Renal cortical epithelial cell (primary cell): ENCODE results near the gene DENND5A. TPM values are rescaled to one million over a fixed set of nuclear protein-coding genes. Genes with fewer than 3 reads are reported as not detected.
"Not testable (repeated sequence)": the region's sequence is repeated elsewhere in the genome, so short reads cannot be mapped to it uniquely, and the experiment has no call there.

Experiments
- DNase-seq: peaks from one replicate; pipeline ENCODE4 v3.0.0-alpha.2; 2011; ENCODE audit warnings: low read depth
- total RNA-seq: library from RNA; depleted of rRNA; stranded (reverse); fragments of >200 nt; gene quantifications from 2 replicates; pipeline ENCODE4 v1.2.3, GENCODE V29; 2014

Gene DENND5A
- total RNA-seq, 1 donor from 2014 or later: 216 TPM

- peak; percentile 96 for DNase-seq
Observed at GRCh38 chr11:9138612-9139579, 126.3 kb downstream of the DENND5A start.

- DNase-seq: no peak
Observed at GRCh38 chr11:9138133-9138453, 127.1 kb downstream of the DENND5A start.

DNA sequence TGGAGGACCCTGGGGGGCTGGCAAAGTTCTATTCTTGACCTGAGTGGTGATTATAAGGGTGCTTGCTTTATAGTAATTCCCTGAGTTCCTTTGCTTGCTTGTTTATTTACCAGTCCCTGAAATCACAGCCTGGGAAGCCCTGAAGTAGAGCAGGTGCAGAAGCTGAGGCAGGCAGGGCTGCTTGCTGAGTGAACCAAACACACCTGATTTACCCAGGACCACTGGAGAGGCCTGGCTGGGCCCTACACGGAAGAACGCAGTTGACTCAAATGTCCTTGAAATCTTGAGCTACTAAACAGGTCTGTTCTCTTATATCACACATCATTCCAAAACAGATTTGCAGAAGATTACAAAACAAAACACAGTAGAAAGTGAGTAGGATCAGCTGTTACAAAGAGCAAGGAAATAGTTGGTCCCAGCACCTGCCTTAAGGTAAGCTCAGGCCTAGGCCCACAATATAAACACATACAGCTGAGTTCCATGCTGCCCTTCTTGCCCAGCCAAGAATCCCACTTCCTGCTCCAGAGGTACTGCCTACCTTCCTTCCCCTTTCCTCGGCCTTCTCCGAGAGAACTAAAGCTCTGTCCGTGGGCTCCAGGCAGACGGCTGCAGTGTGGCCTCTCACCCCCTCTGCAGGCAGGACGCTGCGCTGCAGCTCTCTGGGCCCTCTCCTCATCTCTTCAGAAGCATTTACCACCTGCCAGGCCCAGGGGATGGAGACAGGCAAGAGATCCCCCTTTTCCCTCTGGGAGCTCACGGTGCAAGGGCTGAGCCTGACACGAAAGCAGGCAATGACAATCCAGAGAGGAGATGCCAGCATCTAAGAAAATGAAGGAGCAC is 127.6 kb downstream of the DENND5A start:
- peak; percentile 65 for DNase-seq

DNA sequence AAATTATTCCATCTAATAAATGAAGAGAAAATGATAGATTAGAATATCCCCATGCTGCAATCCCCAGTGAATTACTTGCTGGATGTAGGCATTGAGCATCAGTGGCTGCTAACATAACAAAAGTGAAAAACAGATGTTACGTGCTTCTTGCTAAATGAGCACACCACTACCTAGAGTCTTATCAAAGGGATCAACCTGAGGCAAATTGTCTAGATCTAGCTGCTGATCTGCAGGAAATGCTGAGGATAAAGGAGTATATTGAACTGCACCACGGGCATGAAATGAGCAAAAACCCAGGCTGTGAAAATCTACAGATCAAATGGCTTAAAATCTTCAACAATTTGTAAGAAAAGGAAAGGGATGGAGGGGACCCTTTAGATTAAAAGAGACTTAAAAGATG is 128.4 kb downstream of the DENND5A start:
- DNase-seq: no peak

DNA sequence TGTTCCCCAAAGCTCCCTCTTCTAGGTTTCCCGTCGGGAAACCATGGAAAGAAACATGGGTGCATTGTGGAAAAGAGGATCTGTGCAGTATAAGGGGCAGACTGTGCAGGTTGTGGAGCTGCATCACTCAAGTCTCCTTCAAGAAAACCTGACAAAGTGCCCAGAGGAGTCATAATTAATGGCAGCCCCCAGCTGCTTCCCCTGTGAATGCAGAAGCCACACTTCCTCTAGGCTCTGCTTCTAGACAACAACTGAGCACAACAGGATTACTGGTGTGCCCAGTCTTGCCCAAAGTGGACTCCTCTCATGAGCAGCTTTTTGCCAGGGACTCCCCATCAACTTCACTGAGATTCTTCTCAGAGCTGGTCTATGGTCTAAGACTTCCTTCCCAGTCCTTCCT is 131.2 kb downstream of the DENND5A start:
- no peak for DNase-seq

- DNase-seq: no peak
Observed at GRCh38 chr11:9132203-9132878, 132.8 kb downstream of the DENND5A start.

DNA sequence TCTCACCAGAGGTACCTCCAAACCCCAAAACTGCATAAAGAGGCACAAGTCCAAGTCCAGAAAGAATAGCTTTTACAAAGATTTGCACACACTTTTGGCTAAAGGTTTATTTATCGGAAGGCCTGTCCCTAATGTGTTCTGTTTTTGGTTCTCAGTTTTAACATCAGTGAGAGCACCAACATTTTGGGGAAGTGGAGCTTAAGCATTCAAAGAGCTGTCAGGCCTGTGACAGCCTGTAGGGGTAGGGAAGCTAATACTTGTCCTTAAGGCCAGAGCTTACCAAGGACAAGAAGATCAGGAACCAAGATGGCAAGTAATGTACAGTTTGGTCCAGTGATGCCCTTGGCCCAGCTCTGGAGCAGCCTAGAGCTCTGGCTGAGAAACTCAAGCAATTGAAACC is 134.9 kb downstream of the DENND5A start:
- no peak for DNase-seq

DNA sequence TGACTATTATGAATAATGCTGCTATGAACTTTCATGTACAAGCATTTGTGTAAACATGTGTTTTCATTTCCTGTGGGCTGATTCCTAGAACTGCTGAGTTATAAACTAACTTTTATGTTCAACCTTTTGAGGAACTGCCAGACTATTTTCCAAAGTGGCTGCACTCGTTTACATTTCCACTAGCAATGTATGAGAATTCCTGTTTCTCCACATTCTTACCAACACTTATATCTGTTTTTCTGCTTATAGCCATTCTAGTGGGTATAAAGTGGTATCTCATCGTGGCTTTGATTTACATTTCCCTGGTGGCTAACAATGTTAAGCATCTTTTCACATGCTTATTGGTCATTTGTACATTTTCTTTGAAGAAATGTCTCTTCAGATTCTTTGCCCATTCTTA is 138.5 kb downstream of the DENND5A start:
- DNase-seq: no peak

GRCh38 chr11:9125185-9125886 is 139.8 kb downstream of the DENND5A start:
- DNase-seq: no peak

GRCh38 chr11:9123595-9124304 is 141.4 kb downstream of the DENND5A start:
- no peak for DNase-seq

DNA sequence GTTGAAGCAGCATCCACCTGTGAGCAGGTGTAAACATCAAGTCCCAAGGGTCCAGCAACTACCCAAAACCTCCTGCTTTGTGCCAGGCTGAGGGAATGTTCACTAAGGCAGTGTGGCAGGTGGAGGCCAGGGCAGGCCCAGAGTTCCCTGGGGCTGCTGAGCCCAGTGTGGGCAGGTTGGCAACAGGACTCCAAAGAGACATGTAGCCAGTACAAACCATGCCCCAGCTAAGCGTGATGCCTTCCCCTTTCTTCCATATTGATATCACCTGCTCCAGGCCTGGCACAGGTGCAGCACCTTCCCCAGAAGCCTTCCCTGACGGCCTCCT is 143.7 kb downstream of the DENND5A start:
- no peak for DNase-seq

- no peak for DNase-seq
Observed at GRCh38 chr11:9120664-9121468, 144.3 kb downstream of the DENND5A start.

DNA sequence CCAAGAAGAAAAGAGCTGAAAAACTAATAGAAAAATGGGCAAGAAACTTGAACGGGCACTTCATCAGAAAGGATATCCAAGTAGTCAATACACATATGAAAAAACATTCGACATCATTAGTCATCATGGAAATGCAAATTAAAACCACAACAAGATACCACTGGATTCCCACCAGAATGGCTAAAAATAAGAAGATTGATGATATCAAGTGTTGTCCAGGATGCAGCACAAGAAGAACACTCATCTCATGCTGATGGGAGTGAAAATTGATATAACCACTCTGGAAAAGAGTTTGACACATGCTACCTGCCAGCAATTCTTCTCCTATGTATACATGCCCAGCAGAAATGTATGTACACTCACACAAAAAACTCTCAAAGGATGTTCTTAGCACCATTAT is 146.9 kb downstream of the DENND5A start:
- no peak for DNase-seq

DNA sequence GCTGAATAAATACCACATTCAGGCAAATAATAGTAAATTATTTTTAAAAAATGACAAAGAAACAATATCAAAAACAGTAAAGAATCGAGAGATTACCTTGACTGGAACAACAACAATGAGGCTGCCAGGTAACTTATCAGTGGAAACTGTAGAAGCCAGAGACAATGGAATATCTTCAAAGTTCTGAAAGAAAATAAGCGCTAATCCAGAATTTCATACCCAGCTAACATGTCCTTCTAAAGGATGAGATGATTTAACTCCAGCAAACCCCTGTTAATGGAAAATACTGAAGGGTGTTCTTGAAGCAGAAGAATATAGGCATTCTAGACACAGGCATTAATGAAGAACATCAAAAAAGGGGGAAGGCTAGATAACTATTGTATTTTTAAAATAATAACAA is 153.1 kb downstream of the DENND5A start:
- no peak for DNase-seq

DNA sequence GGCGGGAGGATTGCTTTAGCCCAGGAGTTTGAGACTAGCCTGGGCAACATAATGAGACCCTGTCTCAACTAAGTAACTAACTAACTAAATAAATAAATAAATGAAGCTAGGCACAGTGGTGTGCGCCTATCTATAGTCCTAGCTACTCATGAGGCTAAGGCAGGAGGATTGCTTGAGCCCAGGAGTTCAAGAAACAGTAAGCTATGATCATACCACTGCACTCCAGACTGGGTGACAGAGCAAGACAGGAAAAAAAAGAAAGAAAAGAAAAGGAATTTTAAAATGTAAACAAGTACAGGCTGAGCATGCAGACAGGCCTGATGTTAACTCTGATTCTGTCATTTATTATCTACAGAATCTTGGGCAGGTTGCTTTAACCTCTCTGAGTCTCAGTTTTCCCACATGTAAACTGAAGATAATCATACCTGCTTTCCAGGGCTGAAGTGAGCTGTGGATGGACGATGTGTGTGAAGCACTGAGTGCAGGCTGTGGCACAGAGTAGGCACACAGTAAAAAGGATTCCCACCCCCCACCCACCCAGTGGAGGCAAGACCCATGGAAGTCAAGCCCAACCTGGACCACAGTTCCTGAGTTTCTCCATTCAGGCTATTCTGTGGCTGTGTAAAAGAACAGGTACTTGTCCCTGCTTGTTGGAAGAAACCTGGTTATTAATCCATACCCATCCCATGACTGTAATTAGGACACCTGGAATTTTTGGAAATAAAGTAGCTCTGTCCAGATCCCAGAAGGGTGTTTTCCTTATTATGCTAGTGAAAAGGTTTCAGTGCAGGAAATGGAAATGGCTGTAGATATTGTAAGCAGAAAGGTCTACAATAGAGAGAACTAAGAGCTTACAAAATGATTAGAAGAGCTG is 155.1 kb downstream of the DENND5A start:
- no peak for DNase-seq

DNA sequence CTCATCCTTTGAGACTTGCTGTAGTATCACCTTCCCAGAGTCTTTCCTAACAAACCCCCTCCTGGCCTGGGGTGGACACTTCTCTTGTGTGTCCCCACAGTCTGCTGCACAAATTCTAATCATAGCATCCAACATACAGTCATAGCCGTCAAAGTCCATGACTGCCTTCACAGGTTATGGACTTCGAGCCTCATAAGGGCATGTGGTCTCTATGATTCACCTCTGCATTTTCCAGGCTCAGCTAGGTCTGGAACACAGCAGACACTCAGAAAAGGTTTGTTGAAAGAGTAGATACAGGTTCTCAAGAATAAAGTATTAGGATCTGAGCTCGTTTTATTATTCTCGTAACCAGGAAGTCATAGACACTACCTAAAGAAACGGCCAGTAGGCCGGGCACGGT is 160.6 kb downstream of the DENND5A start:
- no peak for DNase-seq

- DNase-seq: no peak
Observed at GRCh38 chr11:9103542-9104276, 161.4 kb downstream of the DENND5A start.

DNA sequence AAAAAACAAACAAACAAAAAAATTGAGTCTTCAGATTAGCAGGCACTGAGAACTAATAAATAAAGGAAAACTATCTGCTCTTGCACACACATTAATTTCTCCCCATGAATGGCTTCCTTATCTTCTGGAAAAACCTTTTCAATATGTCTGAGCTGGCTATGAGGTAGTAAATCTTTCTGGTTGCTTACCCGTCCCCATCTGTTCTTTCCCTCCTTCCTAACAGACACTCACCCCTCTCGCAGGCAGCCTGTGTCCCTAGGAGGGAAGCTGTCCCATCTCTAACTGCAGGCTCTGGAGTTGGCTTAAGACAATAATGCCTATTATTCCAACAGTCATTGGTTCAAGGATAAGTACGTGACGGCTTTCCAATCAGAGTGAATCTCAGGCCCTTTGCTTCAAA is 165.5 kb downstream of the DENND5A start:
- no peak for DNase-seq

DNA sequence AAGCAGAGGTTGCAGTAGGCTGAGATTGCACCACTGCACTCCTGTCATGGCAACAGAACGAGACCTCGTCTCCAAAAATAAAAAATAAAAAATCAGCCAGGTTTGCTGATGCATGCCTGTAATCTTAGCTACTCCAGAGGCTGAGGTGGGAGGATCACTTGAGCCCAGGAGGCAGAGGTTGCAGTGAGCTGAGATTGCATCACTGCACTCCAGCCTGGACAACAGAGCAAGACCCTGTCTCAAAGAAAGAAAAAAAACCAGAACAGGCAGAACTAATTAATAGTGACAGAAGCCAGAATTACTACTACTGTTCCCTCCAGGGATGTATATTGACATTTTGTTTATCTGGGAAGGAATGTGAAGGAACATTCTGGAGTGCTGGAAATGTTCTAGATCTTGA is 166.7 kb downstream of the DENND5A start:
- not testable (repeated sequence) for DNase-seq
